HG02852 (cell line): ENCODE data around the gene TMEM229B.
"Not testable (repeated sequence)": the region's sequence is repeated elsewhere in the genome, so short reads cannot be mapped to it uniquely, and the experiment has no call there.

Experiments
- ATAC-seq: cut with Tn5 transposase; IDR thresholded peaks from one replicate; pipeline ENCODE4 v1.9.1; 2021; ENCODE audit warnings: mild to moderate bottlenecking, moderate library complexity; ENCODE audit not compliant: unreplicated experiment

TMEM229B gene

DNA sequence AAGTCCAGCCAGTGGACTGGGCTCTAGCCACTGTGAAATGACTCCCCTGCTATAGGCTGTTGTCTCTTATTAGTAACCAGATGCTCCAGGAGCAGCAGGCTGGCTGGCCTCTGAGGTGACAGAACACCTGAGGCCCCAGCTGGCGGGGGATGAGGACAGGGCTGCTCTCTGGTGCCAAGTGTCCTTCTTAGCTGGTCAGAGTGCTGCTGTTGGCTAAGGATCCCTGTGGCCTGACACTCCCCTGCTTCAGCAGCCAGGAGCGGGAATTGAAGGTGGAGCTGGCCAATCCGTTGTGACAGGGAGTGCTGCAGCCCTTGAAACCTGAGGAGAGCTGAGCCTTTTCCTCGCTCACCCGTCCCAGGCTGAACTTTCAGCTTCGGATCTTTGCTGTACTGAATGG, 30.7 kb downstream of the TMEM229B start:
- ATAC-seq = no peak

DNA sequence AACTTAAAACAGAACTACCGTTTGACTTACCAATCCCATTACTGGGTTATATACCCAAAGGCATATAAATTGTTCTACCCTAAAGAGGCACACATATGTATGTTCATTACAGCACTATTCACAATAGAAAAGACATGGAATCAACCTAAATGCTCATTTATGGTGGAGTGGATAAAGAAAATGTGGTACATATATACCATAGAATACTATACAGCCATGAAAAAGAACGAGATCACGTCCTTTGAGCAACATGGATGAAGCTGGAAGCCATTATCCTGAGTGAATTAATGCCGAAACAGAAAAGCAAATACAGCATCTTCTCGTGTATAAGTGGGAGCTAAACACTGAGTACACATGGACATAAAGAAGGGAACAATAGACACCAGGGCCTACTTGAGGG, 31.8 kb downstream of the TMEM229B start:
- ATAC-seq = no peak

DNA sequence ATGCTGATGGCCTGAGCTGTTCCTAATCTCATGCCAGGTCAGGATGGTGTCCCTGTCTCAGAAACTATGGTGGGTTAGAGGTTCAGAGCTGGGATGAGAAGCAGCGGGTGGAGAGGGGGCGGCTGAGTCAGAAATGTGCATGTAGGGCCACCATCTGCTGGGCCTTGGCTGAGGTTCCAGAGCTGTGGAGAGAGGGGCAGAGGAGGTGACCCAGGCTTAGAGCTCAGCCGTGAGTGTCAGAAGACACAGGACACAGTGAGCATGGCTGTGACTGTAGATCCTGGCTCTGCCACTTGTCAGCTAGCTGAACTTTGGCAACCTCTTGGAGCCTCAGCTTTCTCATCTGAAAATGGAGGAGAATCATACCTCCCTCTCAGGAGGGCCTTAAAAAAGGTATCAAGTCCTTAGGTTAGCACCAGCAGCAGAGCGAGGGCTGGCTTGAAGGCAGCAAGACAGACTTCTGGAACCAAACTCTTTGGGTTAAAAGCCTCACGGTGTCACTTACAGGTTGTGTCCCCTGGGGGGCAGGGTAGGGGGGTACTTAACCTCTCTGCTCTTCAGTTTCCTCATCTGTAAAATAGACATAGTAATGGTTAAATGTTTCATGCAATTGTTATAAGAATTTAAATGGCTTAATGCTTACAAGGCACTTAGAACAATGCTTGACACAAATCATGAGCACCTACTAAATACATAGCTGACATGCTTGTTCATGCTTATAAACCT, 34.8 kb downstream of the TMEM229B start:
- ATAC-seq = no peak

DNA sequence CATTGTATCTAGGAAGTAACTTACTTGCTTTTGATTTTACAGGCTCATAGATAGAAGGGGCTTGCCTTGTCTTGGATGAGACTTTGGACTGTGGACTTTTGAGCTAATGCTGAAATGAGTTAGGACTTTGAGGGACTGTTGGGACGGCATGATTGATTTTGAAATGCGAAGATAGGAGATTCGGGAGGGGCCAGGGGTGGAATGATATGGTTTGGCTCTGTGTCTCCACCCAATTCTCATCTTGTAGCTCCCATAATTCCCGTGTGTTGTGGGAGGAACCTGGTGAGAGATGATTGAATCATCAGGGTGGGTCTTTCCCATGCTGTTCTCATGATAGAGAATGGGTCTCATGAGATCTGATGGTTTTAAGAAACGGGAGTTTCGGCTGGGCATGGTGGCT, 36.9 kb downstream of the TMEM229B start:
- ATAC-seq = not testable (repeated sequence)

DNA sequence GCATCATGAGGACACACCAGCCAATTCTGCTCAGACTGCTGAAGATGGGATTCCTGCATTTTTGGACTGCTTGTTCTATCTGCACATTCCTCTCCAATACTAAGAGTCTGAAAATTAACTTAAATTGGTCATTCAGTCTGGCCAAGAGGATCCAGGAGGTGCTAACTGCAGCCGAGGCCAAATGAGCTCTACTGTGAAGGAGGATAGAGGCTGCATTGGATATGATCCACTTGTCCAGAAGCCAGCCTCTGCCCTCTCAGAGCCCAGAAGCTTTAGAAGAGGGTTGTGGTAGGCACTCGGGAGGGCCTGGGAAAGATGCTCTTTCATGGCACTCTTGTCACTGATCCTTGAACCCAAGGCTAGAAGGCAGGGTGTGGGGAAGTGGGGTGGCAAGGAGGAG, 39.4 kb downstream of the TMEM229B start:
- ATAC-seq = no peak

DNA sequence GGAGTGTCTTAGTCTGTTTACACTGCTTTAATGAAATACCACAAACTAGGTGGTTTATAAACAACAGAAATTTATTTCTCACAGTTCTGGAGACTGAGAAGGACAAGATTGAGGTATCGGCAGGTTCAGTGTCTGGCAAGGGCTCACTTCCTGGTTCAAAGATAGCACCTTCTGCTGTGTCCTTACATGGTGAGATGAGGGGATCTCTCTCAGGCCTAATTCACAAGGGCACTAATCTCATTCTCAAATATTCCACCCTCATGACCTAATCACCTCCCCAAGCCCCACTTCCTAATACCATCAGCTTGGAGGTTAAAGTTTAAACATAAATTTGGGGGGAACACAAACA, 41.5 kb downstream of the TMEM229B start:
- no peak for ATAC-seq

DNA sequence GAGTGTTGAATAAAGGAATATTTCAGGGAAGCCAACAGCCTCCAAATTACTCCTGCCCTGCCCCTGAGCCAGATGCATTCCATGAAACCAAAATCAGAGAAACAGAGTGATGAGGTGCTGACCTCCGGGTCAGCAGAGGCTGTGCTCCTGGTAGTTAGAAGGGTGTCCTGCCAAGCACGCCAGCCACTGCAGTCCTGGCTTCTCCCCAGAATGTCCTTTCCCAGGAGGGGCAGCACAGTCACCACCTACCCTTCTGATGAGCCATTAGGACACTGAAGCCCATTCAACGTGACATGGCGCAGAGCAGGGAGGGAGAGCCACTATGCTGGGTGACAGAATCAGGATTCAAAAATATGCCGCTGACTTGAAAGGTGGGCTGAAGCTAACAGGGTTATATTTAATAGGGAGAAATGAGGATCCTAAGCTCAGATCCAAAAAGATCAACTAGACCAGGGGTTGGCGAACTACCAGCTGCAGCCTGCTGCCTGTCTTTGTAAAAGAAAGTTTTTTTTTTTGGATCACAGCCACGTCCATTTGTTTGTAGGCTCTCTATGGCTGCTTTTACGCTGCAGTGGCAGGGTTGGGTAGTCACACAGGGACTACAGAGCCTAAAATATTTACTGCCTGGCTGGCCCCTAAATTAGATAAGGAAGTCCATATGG, 42.0 kb downstream of the TMEM229B start:
- no peak for ATAC-seq

DNA sequence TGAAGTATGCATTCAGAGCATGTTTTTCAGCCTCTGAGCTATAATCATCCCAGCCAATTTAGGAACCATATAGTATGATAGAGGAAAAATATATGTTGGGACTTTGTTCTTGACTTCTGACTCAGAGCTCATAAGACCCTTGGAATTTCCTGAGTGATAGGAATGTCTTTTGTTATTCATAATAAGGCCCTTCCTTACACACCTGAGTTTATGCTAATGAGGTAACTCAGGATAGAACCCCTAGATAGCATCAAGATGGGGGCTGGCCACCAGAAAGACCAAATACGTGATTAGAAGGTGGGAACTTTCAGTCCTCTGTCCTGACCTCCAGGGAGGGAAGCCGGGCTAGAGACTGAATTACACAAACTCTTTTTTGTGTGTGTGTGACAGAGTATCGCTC, 44.1 kb downstream of the TMEM229B start:
- ATAC-seq = no peak

DNA sequence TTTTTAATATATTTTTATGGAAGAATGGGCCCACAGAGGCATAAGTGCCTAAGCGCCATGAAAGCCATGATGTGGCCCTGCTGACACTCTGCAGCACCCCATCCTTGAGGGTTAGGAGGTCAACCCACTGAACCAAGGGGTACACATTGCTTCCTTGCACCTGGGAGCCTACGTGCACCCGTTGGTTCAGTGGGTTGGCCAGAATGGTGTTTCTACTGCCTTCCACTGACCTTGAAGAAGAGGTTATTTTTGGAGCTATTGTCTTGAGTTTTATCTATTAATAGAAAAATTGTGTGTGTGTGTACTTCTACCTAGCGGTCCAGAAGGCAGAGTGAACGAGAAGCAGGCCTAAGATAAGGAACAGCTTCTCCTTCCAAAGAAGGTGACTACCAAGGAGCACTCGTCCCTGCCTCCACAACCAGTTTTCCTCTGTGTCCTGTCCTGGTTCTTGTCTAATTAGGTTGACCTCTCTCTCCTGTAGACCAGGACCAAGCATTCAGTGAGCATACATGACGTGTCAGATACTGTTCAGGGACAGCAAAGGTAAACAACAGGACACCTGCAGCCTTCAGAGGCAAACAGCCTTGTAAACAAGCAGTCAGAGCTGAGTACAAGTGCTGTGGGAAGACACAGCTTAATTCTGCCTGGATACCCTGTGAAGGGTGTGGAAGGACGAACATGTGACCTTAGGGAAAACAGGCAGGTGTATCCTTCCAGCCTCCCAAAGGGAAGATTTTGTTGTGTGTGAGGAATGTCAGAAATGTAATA, 46.2 kb downstream of the TMEM229B start:
- ATAC-seq = no peak

DNA sequence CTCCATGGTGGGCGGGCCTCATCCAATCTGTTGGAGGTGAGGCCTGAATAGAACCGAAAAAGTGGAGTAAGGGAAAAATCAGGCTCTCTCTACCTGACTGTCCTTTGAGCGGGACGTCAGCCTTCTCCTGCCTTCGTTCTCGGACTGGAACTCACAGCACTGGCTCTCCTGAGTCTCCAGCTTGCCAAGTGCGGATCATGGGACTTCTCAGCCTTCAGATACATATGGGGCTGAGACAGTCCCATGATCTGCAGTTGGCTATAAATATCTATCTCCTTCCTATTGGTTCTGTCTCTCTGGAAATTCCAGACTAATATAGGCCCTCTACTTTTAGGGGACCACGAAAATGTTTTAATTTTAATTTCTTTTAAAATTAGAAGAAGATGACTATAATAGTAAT, 46.8 kb downstream of the TMEM229B start:
- ATAC-seq = no peak

DNA sequence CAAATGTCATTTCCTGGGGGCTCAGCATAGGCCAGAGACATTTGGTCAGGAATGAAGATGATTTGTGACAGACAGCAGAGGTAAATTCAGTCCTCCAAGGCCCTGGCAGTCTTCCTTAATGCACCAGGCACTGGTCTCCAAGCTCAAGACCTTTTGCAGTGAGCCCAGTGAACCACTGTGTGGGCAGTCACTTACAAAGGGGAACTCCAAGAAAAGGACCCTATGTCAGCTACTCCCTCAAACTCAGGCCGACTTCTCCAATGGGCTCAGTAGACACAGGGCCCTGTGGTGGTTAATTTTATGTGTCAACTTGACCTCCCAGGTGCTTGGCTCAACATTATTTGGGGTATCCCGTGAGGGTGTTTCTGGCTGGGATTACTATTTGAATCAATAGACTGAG, 47.3 kb downstream of the TMEM229B start:
- no peak for ATAC-seq

DNA sequence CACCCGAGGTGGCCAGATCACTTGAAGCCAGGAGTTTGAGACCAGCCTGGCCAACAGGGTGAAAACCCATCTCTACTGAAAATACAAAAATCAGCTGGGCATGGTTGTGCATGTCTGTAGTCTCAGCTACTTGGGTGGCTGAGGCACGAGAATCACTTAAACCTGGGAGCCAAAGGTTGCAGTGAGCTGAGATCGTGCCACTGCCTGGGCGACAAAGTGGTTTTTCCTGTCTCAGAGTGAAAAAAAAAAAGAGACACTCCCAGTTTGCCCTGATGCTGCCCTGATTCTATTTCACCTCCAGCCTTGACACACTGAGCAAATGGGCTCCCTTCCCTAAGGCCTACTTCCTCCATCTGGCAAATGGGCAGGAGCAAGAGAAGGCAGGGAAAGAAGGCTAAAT, 48.0 kb downstream of the TMEM229B start:
- no peak for ATAC-seq

DNA sequence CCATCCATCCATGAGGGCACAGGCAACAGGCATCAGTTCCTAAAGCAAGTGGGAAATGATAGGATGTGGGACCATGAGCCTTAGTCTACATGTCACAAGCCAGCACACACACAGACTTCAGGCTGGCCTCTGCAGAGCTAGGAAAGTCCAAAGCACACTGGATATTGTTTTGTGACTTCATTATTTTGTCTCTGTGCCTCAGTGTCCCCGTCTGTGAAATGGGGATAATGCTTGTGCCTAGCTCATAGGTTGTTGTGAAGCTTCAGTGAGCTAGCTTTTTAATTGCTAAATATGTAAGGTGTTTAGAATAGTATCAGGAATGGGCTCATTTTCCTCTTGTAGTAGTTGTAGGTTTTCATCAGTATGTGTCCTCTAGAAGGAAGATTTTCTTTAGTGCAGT, 49.6 kb downstream of the TMEM229B start:
- no peak for ATAC-seq

DNA sequence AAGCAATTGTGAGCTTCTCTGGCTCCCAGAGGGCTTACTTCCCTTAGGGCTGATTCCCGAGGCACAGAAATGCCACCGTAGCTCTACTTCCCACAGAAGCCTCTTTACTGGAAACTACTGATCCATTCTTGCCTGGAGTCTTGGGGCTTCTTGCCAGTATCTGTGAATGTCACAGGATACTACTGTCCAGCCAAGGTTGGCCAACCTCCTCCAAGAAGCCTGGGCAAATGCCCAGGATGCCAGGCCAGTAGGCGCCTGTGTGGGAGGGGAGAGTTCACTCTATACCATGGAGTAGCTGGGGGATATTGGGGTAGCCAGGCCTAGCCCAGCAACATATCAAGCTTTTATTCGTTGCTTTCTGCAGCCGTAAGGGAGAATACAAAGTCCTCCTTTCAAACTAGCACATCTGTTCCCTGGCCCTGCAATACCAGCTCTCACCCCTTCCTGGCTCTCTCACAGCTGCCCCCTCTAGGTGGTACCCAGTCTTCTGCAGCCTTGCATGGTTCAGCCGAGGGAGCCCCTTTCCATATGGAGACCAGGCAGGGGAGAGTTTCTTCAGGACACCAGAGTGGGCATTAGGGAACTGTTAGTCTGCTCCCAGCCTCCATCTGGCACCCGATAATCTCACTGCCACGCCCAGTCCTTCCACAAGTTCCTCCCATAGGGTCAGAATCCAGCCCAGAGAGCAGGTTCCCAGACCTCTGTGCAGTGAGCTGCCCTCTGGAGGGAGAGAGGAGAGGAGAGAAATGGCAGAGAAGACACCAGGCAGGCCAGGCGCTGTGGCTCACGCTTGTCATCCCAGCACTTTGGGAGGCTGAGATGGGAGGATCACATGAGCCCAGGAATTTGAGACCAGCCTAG, 52.3 kb downstream of the TMEM229B start:
- no peak for ATAC-seq

DNA sequence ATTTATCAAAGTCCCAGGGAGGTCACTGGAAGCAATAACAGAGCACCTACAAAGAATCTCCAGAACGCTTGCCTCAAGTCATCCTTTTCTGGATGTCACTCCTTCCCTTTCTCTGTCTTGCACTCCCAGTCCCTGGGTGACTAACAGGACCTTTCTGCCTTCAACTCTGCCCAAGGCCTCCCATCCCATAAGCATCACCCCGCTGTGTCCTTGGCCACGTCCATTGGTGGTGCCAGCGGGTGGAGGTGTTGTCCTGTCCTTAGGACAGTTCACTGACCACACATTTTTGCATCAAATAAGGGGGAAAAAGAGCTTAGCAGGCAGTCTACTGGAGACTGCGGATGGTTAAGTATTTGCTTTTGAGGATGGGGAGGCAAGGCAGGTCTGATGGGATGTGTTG, 52.9 kb downstream of the TMEM229B start:
- no peak for ATAC-seq

DNA sequence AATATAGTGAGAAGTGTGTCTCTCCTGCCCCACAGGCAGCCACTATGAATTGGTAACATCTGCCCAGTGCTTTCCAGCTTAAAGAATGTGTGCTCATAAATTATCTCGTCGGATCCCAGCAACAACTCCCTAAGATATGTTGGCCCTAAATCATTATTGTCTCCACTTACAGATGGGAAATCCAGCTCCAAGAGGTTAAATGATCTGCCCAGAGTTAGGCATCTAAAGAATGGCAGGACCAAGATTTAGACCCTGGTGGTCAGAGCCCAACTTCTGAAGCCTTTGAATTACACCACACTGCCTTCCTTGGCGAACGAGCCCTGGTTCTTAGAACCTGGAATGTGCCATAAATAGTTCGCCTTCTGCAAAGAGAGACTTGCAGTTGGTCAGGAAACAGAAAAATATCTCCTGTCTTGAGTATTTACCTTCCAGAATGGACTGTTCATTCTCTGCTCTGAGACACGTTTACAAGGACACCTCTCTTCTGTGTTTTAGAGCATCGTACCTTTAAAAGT, 56.4 kb downstream of the TMEM229B start:
- no peak for ATAC-seq

DNA sequence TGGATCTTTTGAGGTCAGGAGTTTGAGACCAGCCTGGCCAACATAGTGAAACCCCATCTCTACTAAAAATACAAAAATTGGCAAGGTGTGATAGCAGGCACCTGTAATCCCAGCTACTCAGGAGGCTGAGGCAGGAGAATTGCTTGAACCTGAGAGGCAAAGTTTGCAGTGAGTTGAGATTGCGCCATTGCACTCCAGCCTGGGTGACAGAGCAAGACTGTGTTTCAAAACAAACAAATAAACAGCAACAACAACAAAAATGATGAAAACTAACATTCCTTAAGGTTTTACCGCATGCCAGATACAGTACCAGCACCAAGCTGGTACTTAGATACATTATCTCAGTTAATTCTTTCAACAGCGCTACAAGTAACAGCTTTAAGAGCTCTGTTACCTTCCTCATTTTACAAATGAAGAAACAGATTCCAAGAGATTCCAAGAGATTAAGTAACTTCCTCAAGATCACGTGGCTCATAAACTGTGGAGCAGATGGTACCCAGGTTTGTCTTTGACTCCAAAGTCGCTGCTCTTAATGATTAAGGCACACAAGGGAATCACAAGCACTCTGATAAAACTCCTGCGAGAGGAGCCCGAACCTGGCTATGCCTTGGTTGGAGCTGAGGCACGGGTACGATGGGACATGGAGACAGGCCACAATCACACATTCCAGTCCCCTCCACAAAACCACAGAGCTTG, 58.9 kb downstream of the TMEM229B start:
- no peak for ATAC-seq

DNA sequence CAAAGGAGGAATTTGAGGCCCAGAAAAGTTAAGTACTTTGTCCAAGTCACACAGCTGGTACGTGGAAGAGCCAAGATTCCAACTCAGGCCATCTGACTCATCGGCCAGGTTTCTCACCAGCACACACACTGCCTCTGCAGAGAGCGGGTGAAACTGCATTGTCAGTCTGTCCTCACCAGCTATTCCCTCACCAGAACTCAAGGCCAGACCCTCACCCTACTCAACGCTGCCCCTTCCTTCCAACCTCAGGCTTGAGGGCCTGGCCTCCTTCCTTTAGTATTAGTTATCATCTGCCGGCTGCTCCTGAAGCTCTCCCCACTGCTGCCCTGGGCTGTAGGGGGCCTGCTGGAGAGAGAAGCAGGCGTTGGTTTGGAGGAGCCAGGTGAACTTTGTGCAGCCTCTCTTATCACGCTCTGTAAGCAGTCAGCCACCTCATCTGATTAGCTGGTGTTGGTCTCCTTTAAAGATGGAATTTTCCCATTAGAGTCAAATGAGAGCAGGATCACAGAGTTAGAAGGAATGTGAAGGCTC, 60.0 kb downstream of the TMEM229B start:
- no peak for ATAC-seq

DNA sequence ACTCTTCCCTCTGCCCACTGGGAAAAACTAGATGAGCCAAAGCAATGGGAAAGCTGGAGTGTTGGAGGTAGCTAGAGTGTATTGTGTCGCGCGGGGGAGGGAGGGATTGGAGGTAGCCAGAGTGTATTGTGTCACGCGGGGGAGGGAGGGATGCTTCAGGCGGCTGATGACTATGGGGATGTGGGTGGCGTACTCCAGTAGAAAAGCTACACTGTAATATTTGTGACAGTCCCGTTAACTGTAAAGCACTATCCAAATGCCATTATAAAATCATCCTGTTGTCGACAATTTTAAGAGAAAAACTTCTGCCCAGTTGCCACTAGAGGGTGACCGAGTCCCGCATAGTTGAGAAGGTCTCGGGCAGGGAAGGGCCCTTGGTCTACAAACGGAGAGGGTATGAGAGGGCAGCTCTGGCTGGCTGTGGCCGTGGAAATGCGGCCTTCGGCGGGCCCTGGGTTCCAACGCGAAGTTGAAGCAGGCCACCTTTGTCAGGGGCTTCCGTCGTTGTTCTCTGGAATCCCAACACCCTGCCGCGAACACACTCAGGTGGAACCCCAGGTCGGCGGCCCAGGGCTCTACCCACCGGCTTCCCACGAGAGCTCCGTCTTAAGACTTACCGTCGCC, 61.4 kb downstream of the TMEM229B start:
- no peak for ATAC-seq

DNA sequence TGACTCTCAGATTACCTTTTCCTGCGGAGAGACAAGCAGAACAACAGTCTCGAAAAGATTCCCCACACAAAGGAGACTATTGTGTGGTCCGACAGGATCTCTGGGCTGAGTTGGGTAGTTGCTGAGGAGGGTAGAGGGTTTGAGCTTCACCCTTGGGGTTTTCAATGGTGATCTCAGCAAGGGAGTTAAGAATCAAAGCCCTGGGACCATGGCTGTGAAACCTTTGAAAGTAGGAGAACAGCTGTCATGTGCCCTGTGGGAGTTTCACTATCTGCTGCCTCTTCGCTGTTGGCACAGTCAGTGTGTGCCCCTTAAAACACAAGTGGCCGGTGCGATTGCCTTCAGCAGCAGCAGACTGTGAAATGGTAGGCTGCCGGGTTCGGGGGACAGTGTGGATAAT, 62.4 kb downstream of the TMEM229B start:
- ATAC-seq = no peak
